Neural cell (in vitro differentiated cells): ENCODE measurements around the gene SPACA9. TPM values are rescaled to one million over a fixed set of nuclear protein-coding genes. Genes with fewer than 3 reads are reported as not detected.

Source experiments
- H2AFZ ChIP-seq: fragments of 200-600, 300-800 bp; sonication (generic), shearing (Covaris generic); 2 replicates; pipeline ENCODE4 v1.6.0; 2014; ENCODE audit warnings: low read depth, mild to moderate bottlenecking, antibody characterized with exemption, low read length, moderate library complexity
- H3F3A ChIP-seq: fragments of 200-600 bp; shearing (Covaris generic); 2 replicates; pipeline ENCODE4 v1.6.1; 2016; ENCODE audit warnings: mild to moderate bottlenecking, moderate library complexity, mixed read lengths, antibody characterized with exemption, low read length; ENCODE audit not compliant: insufficient read depth, poor library complexity, severe bottlenecking
- H3K27ac ChIP-seq: fragments of 200-600, 300-800 bp; sonication (generic), shearing (Covaris generic); 2 replicates; pipeline ENCODE4 v1.5.1; 2014; ENCODE audit warnings: mild to moderate bottlenecking, low read length, moderate library complexity
- H3K27me3 ChIP-seq: fragments of 300-800, 200-600 bp; sonication (generic), shearing (Covaris generic); 2 replicates; pipeline ENCODE4 v1.6.0; 2014; ENCODE audit warnings: mild to moderate bottlenecking, low read depth, low read length, moderate library complexity; ENCODE audit not compliant: insufficient read depth
- H3K36me3 ChIP-seq: fragments of 300-800, 200-600 bp; sonication (generic), shearing (Covaris generic); 2 replicates; pipeline ENCODE4 v1.5.1; 2014; ENCODE audit warnings: mild to moderate bottlenecking, antibody characterized with exemption, low read length, moderate library complexity; ENCODE audit not compliant: insufficient read depth
- H3K4me2 ChIP-seq: fragments of 300-800, 200-600 bp; sonication (generic), shearing (Covaris generic); 2 replicates; pipeline ENCODE4 v1.6.0; 2014; ENCODE audit warnings: mild to moderate bottlenecking, low read length
- H3K4me3 ChIP-seq: fragments of 300-800, 200-600 bp; sonication (generic), shearing (Covaris generic); 2 replicates; pipeline ENCODE4 v1.5.1; 2014; ENCODE audit warnings: mild to moderate bottlenecking, low read length, moderate library complexity
- H3K79me2 ChIP-seq: fragments of 200-600 bp; shearing (Covaris generic); replicated peaks from 2 replicates; pipeline ENCODE4 v1.6.0; 2014; ENCODE audit warnings: mild to moderate bottlenecking, low read length, moderate library complexity; ENCODE audit not compliant: insufficient read depth
- H3K9ac ChIP-seq: fragments of 300-800, 200-600 bp; sonication (generic), shearing (Covaris generic); 2 replicates; pipeline ENCODE4 v1.6.1; 2016; ENCODE audit warnings: mild to moderate bottlenecking, low read length, mixed read lengths
- H3K9me2 ChIP-seq: fragments of 200-600 bp; shearing (Covaris generic); 2 replicates; pipeline ENCODE4 v1.6.1; 2016; ENCODE audit warnings: mild to moderate bottlenecking, low read length, mixed read lengths; ENCODE audit not compliant: insufficient read depth
- H3K9me3 ChIP-seq: fragments of 200-600, 300-800 bp; sonication (generic), shearing (Covaris generic); 2 replicates; pipeline ENCODE4 v1.6.1; 2016; ENCODE audit warnings: mild to moderate bottlenecking, mixed run types, low read length, moderate library complexity, mixed read lengths
- H4K20me1 ChIP-seq: fragments of 200-600 bp; shearing (Covaris generic); 2 replicates; pipeline ENCODE4 v1.6.1; 2016; ENCODE audit warnings: mild to moderate bottlenecking, mixed run types; ENCODE audit not compliant: insufficient read depth
- CTCF ChIP-seq: fragments of 450-650 bp; IDR thresholded peaks from 2 replicates; pipeline ENCODE4 v1.5.1; 2014; ENCODE audit warnings: antibody characterized with exemption, mild to moderate bottlenecking, moderate library complexity; ENCODE audit not compliant: poor library complexity, severe bottlenecking
- EP300 ChIP-seq: fragments of 450-650 bp; conservative IDR thresholded peaks from 2 replicates; pipeline ENCODE4 v1.6.1; 2014; ENCODE audit warnings: antibody characterized with exemption, mild to moderate bottlenecking, moderate library complexity; ENCODE audit not compliant: poor library complexity, severe bottlenecking
- EZH2 ChIP-seq: fragments of 200-600, 300-800 bp; shearing (Covaris generic), sonication (generic); IDR thresholded peaks from 2 replicates; pipeline ENCODE4 v1.6.1; 2014; ENCODE audit warnings: antibody characterized with exemption, low read length, borderline replicate concordance, mild to moderate bottlenecking; ENCODE audit not compliant: insufficient read depth, poor library complexity, severe bottlenecking
- MXI1 ChIP-seq: fragments of 450-650 bp; conservative IDR thresholded peaks from 2 replicates; pipeline ENCODE4 v1.6.1; 2014; ENCODE audit warnings: antibody characterized with exemption, mild to moderate bottlenecking; ENCODE audit not compliant: poor library complexity, severe bottlenecking
- POLR2AphosphoS5 ChIP-seq: IDR thresholded peaks from 2 replicates; pipeline ENCODE4 v1.6.1; 2012
- RAD21 ChIP-seq: fragments of 450-650 bp; conservative IDR thresholded peaks from 2 replicates; pipeline ENCODE4 v1.6.1; 2014; ENCODE audit warnings: antibody characterized with exemption, mild to moderate bottlenecking, moderate library complexity
- REST ChIP-seq: IDR thresholded peaks from 2 replicates; pipeline ENCODE4 v1.6.1; 2012; ENCODE audit warnings: borderline replicate concordance
- SMC3 ChIP-seq: fragments of 450-650 bp; conservative IDR thresholded peaks from 2 replicates; pipeline ENCODE4 v1.6.1; 2014; ENCODE audit warnings: antibody characterized with exemption, mild to moderate bottlenecking, moderate library complexity; ENCODE audit not compliant: poor library complexity
- TAF1 ChIP-seq: IDR thresholded peaks from 2 replicates; pipeline ENCODE4 v1.6.1; 2012; ENCODE audit warnings: low read depth
- polyA plus RNA-seq: library from polyadenylated mRNA; depleted of rRNA; stranded (reverse); fragments of >200 nt; gene quantifications from 2 replicates; pipeline ENCODE4 v1.2.3, GENCODE V29; 2014

SPACA9 gene
- polyA plus RNA-seq, 1 donor from 2014 or later = 4.6 TPM

- H3K9me2 ChIP-seq = no peaks in the 10 kb centered on the region
Measured at GRCh38 chr9:132892400-132892799, 13.7 kb downstream of the SPACA9 start.

GRCh38 chr9:132894346-132894745 lies 15.6 kb downstream of the SPACA9 start:
- H3K9me2 ChIP-seq = no peaks in the 10 kb centered on the region
- no peak overlapping the region for H3K9ac ChIP-seq
- H4K20me1 ChIP-seq = no peaks in the 10 kb centered on the region
- H2AFZ ChIP-seq = no peak overlapping the region
- no peaks in the 10 kb centered on the region for H3K9me3 ChIP-seq
- no peak overlapping the region for H3K4me3 ChIP-seq
- no peaks in the 10 kb centered on the region for H3F3A ChIP-seq
- H3K27me3 ChIP-seq = no peaks in the 10 kb centered on the region
- no peaks in the 10 kb centered on the region for H3K36me3 ChIP-seq
- H3K79me2 ChIP-seq = no peaks in the 10 kb centered on the region
- H3K4me2 ChIP-seq = no peak overlapping the region
- no peak overlapping the region for H3K27ac ChIP-seq
- no peak for TF ChIP-seq TAF1
- no peak for TF ChIP-seq SMC3
- no peak for TF ChIP-seq RAD21
- TF ChIP-seq CTCF = no peak
- no peak for TF ChIP-seq POLR2AphosphoS5
- no peak for TF ChIP-seq MXI1
- no peak for TF ChIP-seq REST

More at GRCh38 chr9:132892400-132892799, 13.7 kb downstream of the SPACA9 start:
- Histone ChIP-seq H3K79me2 (no peaks in the 10 kb centered on the region), H3K4me3 (no peak overlapping the region), H4K20me1 (no peaks in the 10 kb centered on the region), H3K9me3 (no peaks in the 10 kb centered on the region), H3K4me2 (no peak overlapping the region), H3K27me3 (no peaks in the 10 kb centered on the region), H3F3A (no peaks in the 10 kb centered on the region), H3K9ac (no peak overlapping the region), H3K27ac (no peak overlapping the region), H2AFZ (no peak overlapping the region), H3K36me3 (no peaks in the 10 kb centered on the region)
- TF ChIP-seq POLR2AphosphoS5 (no peak), RAD21 (no peak), EP300 (no peak), MXI1 (no peak), SMC3 (no peak), EZH2 (no peak), TAF1 (no peak), REST (no peak), CTCF (no peak)
